GM21717 (cell line): ENCODE results near the gene APLN.
A peak's percentile ranks its signal among the peaks of the same experiment; 100 is the strongest.

Source experiments
- ATAC-seq: cut with Tn5 transposase; IDR thresholded peaks from one replicate; pipeline ENCODE4 v1.9.1; 2021; ENCODE audit warnings: mild to moderate bottlenecking, moderate library complexity; ENCODE audit not compliant: unreplicated experiment

Gene APLN

GRCh38 chrX:129642641-129643040 lies 12.1 kb downstream of the APLN start:
- ATAC-seq = no peak

DNA sequence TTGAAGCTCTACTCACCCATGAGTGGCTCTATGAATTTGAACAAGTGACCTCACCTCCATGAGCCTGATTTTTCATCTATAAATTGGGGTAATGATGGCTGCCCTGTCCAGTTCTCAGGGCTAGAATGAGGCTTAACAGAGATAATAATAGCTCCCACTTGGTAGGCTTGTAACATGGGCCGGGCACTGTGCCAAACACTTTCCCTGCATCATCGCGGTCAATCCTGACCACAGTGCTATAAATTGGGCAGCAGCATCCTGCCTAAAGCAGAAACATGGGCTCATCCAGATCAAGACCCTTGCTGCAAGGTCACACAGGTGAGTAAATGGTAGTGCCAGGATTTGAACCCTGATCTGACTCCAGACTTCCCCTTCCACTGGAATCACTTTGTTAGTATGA lies 12.8 kb downstream of the APLN start:
- ATAC-seq = no peak

GRCh38 chrX:129641469-129641868 lies 13.3 kb downstream of the APLN start:
- no peak for ATAC-seq

GRCh38 chrX:129640737-129641136 lies 14.0 kb downstream of the APLN start:
- no peak for ATAC-seq

DNA sequence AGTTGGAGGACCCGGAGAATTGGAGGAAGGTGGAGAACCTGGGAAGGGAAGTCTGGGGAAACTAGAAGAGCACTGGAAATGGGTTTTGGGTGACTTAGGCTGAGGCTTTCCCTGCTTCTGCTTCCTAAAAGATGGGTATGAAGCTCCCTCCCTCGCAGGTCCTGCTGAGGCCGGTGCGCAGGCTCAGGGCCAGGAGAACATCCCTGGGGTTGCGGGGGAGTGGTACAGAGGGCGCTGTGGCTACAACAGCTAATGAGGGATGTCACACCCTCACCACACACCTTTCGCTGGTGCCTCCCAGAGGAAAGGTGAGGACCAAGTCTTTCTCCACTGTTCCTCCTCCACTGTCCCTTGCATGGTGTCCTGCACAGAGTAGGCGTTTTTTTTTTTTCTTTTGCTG lies 15.8 kb downstream of the APLN start:
- no peak for ATAC-seq

DNA sequence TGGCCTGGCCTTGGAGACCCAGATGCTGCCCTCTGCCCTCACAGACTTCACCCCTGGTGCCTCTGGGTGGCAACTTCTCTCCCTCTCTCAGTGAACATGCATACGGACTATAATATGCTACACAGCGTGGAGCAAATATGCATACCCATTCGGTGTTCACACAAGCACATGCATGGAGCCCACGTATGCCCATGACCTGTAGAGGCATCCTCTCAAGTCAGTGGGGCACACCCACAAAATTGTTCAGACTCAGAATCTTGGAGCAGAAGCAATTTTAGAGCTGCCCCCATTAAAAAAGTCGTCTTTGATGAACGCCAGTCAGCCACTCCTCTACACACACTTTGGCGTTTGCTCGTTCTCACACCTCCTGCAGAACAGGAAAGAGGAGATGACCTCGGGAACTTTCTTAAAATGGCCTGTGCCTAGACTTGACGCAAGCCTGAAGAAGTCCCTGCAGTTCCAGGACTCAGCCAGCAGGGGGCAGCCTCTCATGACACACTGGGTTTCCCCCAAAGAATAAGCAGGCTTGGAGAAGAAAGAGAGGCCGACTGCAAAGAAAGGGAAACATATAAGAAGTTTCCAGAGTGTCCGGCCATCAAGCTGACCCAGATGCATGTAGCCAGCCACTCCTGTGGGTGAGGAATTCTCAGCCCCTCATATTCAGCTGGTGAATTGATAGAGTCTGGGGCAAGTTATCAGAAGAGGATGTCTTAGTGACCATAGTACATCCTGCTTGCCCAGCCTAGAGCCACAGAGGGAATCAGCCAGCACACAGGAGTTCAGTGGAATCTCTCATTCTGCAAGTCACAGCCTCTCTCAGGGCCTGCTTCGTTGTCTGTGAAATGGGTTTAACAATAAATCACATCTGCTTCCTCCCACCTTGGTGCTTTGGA lies 17.3 kb downstream of the APLN start:
- ATAC-seq = peak; percentile 68

GRCh38 chrX:129636175-129636681 lies 18.5 kb downstream of the APLN start:
- ATAC-seq = no peak

- ATAC-seq = no peak
Measured at GRCh38 chrX:129634541-129634940, 20.2 kb downstream of the APLN start.

DNA sequence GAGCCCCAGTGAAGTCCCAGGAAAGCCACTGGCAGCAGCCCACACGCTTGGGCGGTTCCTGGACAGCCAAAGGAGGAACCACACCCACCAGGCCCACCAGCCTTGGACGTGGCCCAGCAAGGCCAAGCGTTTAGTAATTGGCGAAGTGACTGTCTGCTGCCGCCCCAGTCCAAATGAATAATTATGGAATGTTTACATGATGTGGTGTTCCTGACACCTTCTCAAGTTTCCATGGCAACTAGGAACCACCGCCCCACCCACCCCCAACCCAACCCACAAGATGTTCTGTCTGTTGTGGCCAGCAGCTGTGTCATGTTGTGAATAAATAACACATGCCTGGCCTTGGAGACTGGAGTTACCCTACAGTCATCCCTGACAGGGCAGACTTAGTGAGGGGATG lies 22.3 kb downstream of the APLN start:
- ATAC-seq = no peak

GRCh38 chrX:129631849-129632248 lies 22.9 kb downstream of the APLN start:
- ATAC-seq = no peak

- ATAC-seq = no peak
Measured at GRCh38 chrX:129629837-129630236, 24.9 kb downstream of the APLN start.

GRCh38 chrX:129626026-129626425 lies 28.7 kb downstream of the APLN start:
- no peak for ATAC-seq

- no peak for ATAC-seq
Measured at GRCh38 chrX:129622757-129623301, 31.9 kb downstream of the APLN start.

DNA sequence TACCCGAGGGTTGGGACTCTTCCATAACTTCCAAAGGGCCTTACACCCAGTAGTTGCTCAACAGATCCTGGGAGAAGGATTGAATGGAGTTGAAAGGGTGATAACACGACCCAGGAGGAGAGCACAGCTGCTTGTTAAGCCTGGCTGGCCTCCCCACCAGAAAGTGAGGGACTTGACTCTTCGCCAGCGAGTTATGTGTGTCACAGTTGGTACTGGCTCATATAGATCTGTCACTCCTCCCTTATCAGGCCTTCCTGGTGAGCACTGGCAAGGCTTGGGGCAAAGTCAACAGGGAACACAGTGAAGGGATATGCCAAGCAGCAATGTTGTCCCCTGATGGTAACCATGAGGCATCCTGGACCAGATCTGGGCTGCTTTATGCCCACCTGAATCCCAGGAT lies 35.8 kb downstream of the APLN start:
- ATAC-seq = no peak

DNA sequence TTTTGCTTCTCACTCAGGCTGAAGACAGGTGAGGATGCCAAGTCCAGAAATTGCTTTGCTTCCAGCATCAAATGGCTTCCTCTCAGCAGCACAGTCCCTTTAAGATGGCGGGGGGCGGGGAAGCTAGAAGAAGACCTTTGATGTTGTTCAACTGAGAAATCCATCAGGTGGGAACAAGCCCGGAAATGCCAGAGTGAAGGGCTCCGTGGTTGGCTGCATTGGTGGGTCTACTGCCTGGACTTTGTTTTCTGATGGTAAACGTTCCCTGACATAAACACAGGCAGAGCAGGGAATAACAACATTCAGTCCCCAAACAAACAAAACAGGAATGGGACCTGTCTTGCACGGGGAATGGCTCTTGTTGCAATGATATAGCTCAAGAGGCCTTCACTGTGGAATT lies 37.3 kb downstream of the APLN start:
- no peak for ATAC-seq

DNA sequence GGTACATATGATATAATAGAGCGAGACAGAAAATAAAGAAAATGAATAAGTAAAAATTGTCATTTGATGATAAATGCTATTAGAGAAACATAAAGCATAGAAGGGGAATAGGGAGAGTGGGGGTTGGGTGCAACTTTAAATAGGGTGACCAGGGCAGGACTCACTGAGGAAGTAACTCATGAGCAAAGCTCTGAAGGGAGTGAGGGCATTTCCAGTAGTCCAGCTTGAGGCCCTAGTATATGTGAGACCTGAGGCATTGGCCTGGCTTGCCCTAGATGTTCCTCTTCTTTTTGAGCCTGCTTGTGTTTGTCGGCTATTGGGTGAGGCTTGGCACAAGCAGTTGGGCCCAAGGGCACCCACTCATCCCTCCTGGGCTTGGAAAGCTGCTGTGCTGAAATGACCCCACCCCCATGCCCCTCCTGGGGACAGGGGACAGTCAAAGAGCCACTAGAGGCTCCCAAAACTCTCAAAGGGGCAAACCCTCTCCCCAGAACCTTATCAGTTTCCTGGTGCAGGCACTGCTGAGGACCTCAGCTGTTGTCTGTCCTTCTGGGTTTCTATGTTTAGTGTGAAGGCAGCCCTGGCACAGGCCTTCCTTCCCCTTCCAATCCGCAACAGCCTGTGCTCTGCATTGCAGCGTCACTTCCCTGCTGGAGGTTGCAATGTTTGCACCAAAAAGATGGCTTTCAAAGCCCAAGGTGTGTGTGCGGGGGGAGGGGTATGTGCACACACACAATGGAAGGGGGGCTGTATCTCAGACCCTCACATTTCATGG lies 40.1 kb downstream of the APLN start:
- ATAC-seq = no peak

DNA sequence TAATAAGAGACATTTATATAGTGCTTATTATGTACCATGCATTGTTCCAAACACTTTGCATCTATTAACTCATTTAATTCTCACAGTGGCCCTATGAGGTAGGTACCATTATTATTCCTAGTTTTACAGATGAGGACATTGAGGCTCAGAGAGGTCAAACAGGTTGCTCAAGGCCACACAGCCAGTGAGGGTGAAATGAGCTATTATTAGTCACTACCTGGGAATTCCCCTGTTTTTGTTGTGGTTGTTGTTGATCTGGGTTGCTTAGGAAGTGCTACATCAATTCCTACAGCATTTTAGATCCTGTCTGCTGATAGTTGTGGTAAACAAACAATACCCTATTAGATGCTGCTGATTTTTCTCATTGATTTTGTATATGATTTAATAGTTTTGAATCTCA lies 41.2 kb downstream of the APLN start:
- ATAC-seq = no peak

DNA sequence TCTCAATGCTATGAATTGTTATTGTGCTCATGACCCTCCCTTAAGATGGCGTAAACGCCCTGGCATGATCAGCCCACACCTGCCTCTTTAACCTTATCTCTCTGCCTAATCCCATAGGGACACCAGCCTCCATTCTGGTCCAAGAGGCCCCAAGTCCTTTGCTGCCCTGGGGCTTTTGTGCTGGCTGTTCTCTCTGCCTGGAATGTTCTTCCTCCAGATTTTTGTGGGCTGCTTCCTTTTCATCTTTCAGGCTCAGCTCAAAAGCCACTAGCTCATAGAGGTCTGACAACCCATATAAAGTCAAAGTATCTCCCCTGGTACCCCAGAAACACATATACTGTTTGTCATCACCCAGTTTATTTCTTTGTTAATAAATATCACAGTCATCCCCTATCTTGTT lies 42.4 kb downstream of the APLN start:
- no peak for ATAC-seq

- ATAC-seq = no peak
Measured at GRCh38 chrX:129609395-129609794, 45.4 kb downstream of the APLN start.

GRCh38 chrX:129608496-129608895 lies 46.3 kb downstream of the APLN start:
- ATAC-seq = no peak

- no peak for ATAC-seq
Measured at GRCh38 chrX:129606918-129607317, 47.8 kb downstream of the APLN start.

GRCh38 chrX:129600981-129601424 lies 53.8 kb downstream of the APLN start:
- ATAC-seq = no peak
